GM12873 (cell line): ENCODE data around the gene LONP2.

Experiments
- TF ChIP-seq, protein P1 (sequence below): IDR thresholded peaks from 2 replicates; pipeline ENCODE4 v1.5.1; 2012; ENCODE audit warnings: low read depth, mild to moderate bottlenecking, moderate library complexity, low read length, control low read depth; ENCODE audit not compliant: insufficient read depth; ENCODE audit errors: missing control alignments

LONP2 gene

DNA sequence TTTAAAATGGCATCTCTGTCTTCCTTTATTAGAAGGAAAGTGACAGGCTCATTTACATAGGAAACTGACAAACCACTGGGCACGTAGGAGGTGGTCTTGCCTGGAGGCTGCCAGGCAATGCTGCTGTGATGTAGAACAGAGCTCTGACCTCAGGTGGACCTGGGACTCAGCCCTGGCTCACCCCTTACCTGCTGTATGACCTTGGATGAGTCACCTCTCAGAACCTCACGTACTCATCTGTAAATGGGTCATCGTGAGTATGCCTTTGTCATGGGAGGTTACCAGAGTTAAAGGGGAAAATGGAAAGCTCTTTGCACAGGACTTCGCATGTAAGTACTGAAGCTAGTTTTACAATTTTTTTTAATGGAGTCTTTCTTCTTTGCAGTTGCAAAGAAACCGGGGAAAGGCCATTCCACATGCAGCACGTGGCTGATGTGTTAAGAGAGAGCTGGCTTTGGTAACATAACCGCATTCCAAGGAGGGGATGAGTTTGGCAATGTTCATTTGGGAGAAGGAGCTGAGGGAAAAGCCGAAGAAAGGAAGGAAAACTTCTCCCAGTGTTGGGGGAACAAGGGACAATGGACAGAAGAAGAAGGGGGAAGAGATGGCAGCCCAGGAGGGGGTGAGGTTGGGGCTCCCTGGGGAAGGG, 37.4 kb upstream of the LONP2 start:
- TF ChIP-seq, protein P1, sequence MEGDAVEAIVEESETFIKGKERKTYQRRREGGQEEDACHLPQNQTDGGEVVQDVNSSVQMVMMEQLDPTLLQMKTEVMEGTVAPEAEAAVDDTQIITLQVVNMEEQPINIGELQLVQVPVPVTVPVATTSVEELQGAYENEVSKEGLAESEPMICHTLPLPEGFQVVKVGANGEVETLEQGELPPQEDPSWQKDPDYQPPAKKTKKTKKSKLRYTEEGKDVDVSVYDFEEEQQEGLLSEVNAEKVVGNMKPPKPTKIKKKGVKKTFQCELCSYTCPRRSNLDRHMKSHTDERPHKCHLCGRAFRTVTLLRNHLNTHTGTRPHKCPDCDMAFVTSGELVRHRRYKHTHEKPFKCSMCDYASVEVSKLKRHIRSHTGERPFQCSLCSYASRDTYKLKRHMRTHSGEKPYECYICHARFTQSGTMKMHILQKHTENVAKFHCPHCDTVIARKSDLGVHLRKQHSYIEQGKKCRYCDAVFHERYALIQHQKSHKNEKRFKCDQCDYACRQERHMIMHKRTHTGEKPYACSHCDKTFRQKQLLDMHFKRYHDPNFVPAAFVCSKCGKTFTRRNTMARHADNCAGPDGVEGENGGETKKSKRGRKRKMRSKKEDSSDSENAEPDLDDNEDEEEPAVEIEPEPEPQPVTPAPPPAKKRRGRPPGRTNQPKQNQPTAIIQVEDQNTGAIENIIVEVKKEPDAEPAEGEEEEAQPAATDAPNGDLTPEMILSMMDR = no peak

DNA sequence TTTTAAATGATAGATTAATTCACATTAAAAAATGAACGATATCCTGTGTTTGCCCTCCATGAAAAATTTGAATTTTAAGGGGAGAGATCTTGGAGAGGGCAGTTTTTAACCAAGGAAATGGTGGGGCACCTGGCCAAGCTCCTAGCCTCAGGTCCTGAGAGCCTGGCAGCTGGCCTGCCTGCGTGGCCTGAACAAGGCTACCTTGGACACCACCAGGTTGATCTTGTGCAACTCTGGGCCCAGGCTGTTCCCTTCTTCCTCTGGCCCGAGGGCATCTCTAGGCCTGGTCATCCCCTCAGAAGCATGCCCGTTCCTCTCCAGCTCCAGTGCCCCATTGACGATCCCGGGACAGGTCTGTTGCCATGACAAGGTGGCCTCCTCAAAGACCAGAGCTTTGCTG, 33.4 kb upstream of the LONP2 start:
- TF ChIP-seq, protein P1 = no peak

- TF ChIP-seq, protein P1 = no peak
These were observed 32.1 kb upstream of the LONP2 start for GRCh38 chr16:48212033-48212432.

DNA sequence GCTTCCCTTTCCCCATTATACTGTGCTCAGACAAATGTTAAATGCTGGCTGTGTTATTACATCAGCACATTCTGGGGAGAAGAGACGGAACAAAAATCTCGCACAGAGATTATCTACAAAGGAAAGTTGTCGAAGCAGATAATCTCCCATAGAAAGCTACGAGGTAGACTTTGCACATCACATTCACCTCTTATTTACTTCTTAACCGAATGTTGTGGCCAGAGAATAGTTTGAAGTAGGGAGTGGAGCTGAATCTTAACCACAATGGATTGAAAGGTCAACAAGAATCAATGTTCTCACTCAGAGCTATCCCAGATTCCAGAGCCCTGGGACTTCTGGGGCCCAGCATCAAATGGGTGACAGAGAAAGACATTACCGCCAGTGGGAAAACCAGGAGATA, 28.4 kb upstream of the LONP2 start:
- TF ChIP-seq, protein P1 = no peak

DNA sequence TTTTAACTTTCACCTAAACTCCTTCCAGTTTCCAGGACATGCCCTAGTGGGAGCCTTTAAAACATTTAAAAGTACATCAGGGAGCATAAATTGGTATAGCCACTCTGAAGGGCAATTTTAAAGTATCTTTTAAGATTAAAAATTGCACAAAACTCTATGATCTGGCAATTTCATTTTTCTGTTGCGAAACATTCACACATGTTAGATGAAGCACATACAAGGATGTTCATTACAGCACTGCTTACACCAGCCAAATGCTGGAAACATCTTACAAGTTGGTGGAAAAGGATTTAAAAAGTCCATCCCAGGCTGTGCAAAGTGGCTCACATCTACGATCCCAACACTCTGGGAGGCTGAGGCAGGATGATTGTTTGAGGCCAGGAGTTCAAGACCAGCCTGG, 26.4 kb upstream of the LONP2 start:
- TF ChIP-seq, protein P1 = no peak

GRCh38 chr16:48218473-48218872, 25.6 kb upstream of the LONP2 start:
- TF ChIP-seq, protein P1 = no peak

GRCh38 chr16:48220891-48221290, 23.2 kb upstream of the LONP2 start:
- TF ChIP-seq, protein P1 = no peak

GRCh38 chr16:48223490-48223889, 20.6 kb upstream of the LONP2 start:
- TF ChIP-seq, protein P1 = no peak
